GM12878 (cell line): ENCODE results near the gene LRRC19. TPM values are rescaled to one million over a fixed set of nuclear protein-coding genes. Genes with fewer than 3 reads are reported as not detected.

Experiments
- ATAC-seq: fragments of 200-7000 bp; cut with Tn5 transposase; 3 replicates; pipeline ENCODE4 v1.9.1; 2020; ENCODE audit warnings: mild to moderate bottlenecking, moderate library complexity
- BruUV-seq: library from RNA; stranded (reverse); fragments of 400-500 nt; replicated peaks from 2 replicates; lab custom pipeline; 2021; lab: Mats Ljungman, UMichigan
- CTCF ChIA-PET: fragments of 300-600 bp; sonication (Branson Sonifier 250); formaldehyde crosslinking; extraction: SDS; loops from one replicate; lab custom pipeline; 2021; ENCODE audit warnings: inconsistent platforms; lab: Yijun Ruan, JAX
- POLR2A ChIA-PET: fragments of 350-600 bp; formaldehyde crosslinking; extraction: SDS; loops from one replicate; lab custom pipeline; 2021; ENCODE audit warnings: inconsistent platforms; lab: Charles Lee
- RAD21 ChIA-PET: fragments of 300-600 bp; sonication (Branson Sonifier 250); formaldehyde crosslinking; loops from one replicate; lab custom pipeline; 2023; ENCODE audit warnings: antibody characterized with exemption; ENCODE audit not compliant: unreplicated experiment; lab: Charles Lee
- SMC1A ChIA-PET: fragments of 300-600 bp; sonication (Branson Sonifier 250); formaldehyde crosslinking; loops from one replicate; lab custom pipeline; 2023; ENCODE audit not compliant: unreplicated experiment, uncharacterized antibody; lab: Charles Lee
- DNase-seq: peaks from one replicate; pipeline ENCODE4 v3.0.0-alpha.2; 2011; ENCODE audit warnings: low read depth, low spot score
- FAIRE-seq: peaks from 3 replicates; lab custom pipeline; 2011; peaks lifted over from hg19 to GRCh38; lab: Jason Lieb, UNC
- H2AFZ ChIP-seq: 2 replicates; pipeline ENCODE4 v1.6.0; 2011; ENCODE audit warnings: low read depth, low read length, control low read depth; ENCODE audit not compliant: control insufficient read depth
- H3K27ac ChIP-seq: 2 replicates; pipeline ENCODE4 v1.5.1; 2011; ENCODE audit warnings: control low read depth; ENCODE audit not compliant: control insufficient read depth, insufficient read depth
- H3K27me3 ChIP-seq, 2 experiments: replicated peaks in 1 of 2; 2 replicates each; pipeline versions ENCODE4 v1.6.0 to v1.6.1; 2011; ENCODE audit warnings: low read length in 1 of 2; ENCODE audit not compliant: control insufficient read depth in 2 of 2, insufficient read depth in 2 of 2
- H3K36me3 ChIP-seq, 2 experiments: 2 replicates each; pipeline ENCODE4 v1.5.1; 2011; ENCODE audit warnings: low read length in 1 of 2; ENCODE audit not compliant: control insufficient read depth in 2 of 2, insufficient read depth in 2 of 2
- H3K4me1 ChIP-seq: 2 replicates; pipeline ENCODE4 v1.6.1; 2011; ENCODE audit warnings: mild to moderate bottlenecking, low read length, moderate library complexity, mixed read lengths; ENCODE audit not compliant: control insufficient read depth, insufficient read depth
- H3K4me2 ChIP-seq: 2 replicates; pipeline ENCODE4 v1.6.0; 2011; ENCODE audit warnings: control low read depth; ENCODE audit not compliant: control insufficient read depth, insufficient read depth
- H3K4me3 ChIP-seq: fragments of 200-600 bp; sonication (generic); 2 replicates; pipeline ENCODE4 v1.5.1; 2016
- H3K79me2 ChIP-seq: 2 replicates; pipeline ENCODE4 v1.6.0; 2011; ENCODE audit warnings: low read length; ENCODE audit not compliant: control insufficient read depth, insufficient read depth
- H3K9ac ChIP-seq: 2 replicates; pipeline ENCODE4 v1.8.0; 2011; ENCODE audit warnings: low read length, control low read depth, mixed read lengths; ENCODE audit not compliant: control insufficient read depth, insufficient read depth
- H3K9me3 ChIP-seq: replicated peaks from 3 replicates; pipeline ENCODE4 v1.5.1; 2011; ENCODE audit warnings: mild to moderate bottlenecking, low read length; ENCODE audit not compliant: control insufficient read depth, insufficient read depth
- H4K20me1 ChIP-seq: 2 replicates; pipeline ENCODE4 v1.6.0; 2011; ENCODE audit not compliant: control insufficient read depth, insufficient read depth
- CBFB ChIP-seq: IDR thresholded peaks from 2 replicates; pipeline ENCODE4 v1.6.1; 2016; ENCODE audit warnings: antibody characterized with exemption, low read depth
- CBX5 ChIP-seq: sonication (generic); IDR thresholded peaks from 2 replicates; pipeline ENCODE4 v1.6.1; 2016; ENCODE audit warnings: low read depth, moderate library complexity, mild to moderate bottlenecking, inconsistent platforms
- EGR1 ChIP-seq, 2 experiments: IDR thresholded peaks; 1 replicate in 1 of 2; 2 replicates in 1 of 2; pipeline ENCODE4 v1.6.1; 2011 to 2012; ENCODE audit warnings: low read depth in 2 of 2, low read length in 2 of 2, borderline replicate concordance in 1 of 2, mild to moderate bottlenecking in 1 of 2, moderate library complexity in 1 of 2
- JUNB ChIP-seq: IDR thresholded peaks from 2 replicates; pipeline ENCODE4 v1.6.1; 2016; ENCODE audit warnings: antibody characterized with exemption, mild to moderate bottlenecking
- JUND ChIP-seq: IDR thresholded peaks from 2 replicates; pipeline ENCODE4 v1.6.1; 2012; ENCODE audit warnings: low read depth, mild to moderate bottlenecking, low read length, improper control_type of control experiment, moderate library complexity
- MEF2B ChIP-seq: fragments of 450-650 bp; IDR thresholded peaks from 2 replicates; pipeline ENCODE4 v1.6.1; 2018; ENCODE audit warnings: mild to moderate bottlenecking, moderate library complexity; ENCODE audit not compliant: partially characterized antibody, poor library complexity, severe bottlenecking
- POU2F2 ChIP-seq: IDR thresholded peaks from 3 replicates; pipeline ENCODE4 v1.6.1; 2011; ENCODE audit warnings: low read depth, mild to moderate bottlenecking, low read length, borderline replicate concordance
- RAD51 ChIP-seq: fragments of 450-650 bp; IDR thresholded peaks from 2 replicates; pipeline ENCODE4 v1.6.1; 2016; ENCODE audit warnings: moderate library complexity, mild to moderate bottlenecking, inconsistent platforms
- SKIL ChIP-seq: fragments of 450-650 bp; IDR thresholded peaks from 2 replicates; pipeline ENCODE4 v1.6.1; 2017; ENCODE audit warnings: mild to moderate bottlenecking, low read depth, inconsistent platforms; ENCODE audit not compliant: poor library complexity, severe bottlenecking
- SMC3 ChIP-seq: IDR thresholded peaks from 2 replicates; pipeline ENCODE4 v1.6.1; 2011; ENCODE audit warnings: low read length, improper control_type of control experiment, borderline replicate concordance
- SPI1 ChIP-seq: IDR thresholded peaks from 2 replicates; pipeline ENCODE4 v1.6.1; 2011; ENCODE audit warnings: low read depth, mild to moderate bottlenecking, low read length, moderate library complexity, borderline replicate concordance; ENCODE audit not compliant: insufficient read depth
- TBL1XR1 ChIP-seq: IDR thresholded peaks from 2 replicates; pipeline ENCODE4 v1.6.1; 2012; ENCODE audit warnings: low read depth, low read length, improper control_type of control experiment
- YBX1 ChIP-seq: fragments of 450-650 bp; IDR thresholded peaks from 2 replicates; pipeline ENCODE4 v1.6.1; 2016; ENCODE audit warnings: antibody characterized with exemption
- ZNF384 ChIP-seq: IDR thresholded peaks from 2 replicates; pipeline ENCODE4 v1.6.1; 2012; ENCODE audit warnings: low read depth, mild to moderate bottlenecking, low read length, improper control_type of control experiment, borderline replicate concordance
- WGBS: methylation state at CpG from one replicate; pipeline ENCODE4 v1.1.6; 2016; ENCODE audit warnings: low lambda C conversion rate; ENCODE audit not compliant: insufficient replicate concordance, insufficient coverage; ENCODE audit errors: missing lambda C conversion rate; 5-methylcytosine and 5-hydroxymethylcytosine counted together
- in situ Hi-C: fragments of 300-500 bp; cut with MboI; formaldehyde crosslinking; loops from 9 replicates; pipeline ENCODE4 v1.14.3; 2018; ENCODE audit warnings: mixed read lengths
- intact Hi-C: fragments of 100-400 bp; cut with micrococcal nuclease; formaldehyde crosslinking; loops from one replicate; pipeline ENCODE4 v1.14.2; 2022; ENCODE audit not compliant: unreplicated experiment
- polyA plus RNA-seq, 11 experiments: library from polyadenylated mRNA; depleted of rRNA in 4 of 11; unstranded in 6 of 11; stranded (reverse) in 5 of 11; fragments of >200 nt; fragmentation: Nextera tagmentation in 4 of 11; fragmentation: Illumina TruSeq in 1 of 11; extraction: Ambion mirVana in 4 of 11; extraction: Trizol in 1 of 11; gene quantifications; 1 replicate in 1 of 11; 2 replicates in 10 of 11; pipeline versions ENCODE4 v1.2.1 to v1.2.3, GENCODE V29; 2011 to 2016; ENCODE audit warnings: inconsistent platforms in 2 of 11, missing spikeins in 2 of 11, low read depth in 1 of 11
- total RNA-seq, 4 experiments: library from RNA; depleted of rRNA in 3 of 4; stranded (reverse); fragments of >200 nt in 3 of 4; fragmentation: Illumina TruSeq in 1 of 4; extraction: Trizol in 1 of 4; gene quantifications; 2 replicates each; pipeline versions ENCODE4 v1.2.1 to v1.2.3, GENCODE V29; 2013 to 2021
- TF ChIP-seq, protein P1 (sequence below): IDR thresholded peaks from 2 replicates; pipeline ENCODE4 v1.6.1; 2012; ENCODE audit warnings: low read length, inconsistent platforms

Gene LRRC19
- total and polyA plus RNA-seq, 10 of the 15 experiments (the other 5 are each of a cell fraction or from before 2014, with no cell fraction given) = 0.02 to 0.20 (median 0.08) TPM; not detected in 6

DNA sequence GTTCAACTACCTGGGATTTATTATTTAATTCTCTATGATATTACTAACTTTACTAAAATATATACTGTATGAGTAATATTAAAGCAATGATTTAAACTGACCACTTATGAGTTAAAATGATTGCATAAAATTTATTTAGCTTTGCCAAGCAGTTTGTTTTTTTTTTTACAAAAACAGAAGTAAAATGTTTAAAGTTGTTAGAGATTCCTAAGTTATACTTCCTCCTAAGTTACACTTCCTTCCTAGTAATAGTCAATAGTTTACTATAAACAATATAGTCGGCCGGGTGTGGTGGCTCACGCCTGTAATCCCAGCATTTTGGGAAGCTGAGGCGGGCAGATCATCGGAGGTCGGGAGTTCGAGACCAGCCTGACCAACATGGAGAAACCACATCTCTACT, 23.7 kb upstream of the LRRC19 start (continued):
- TF ChIP-seq TBL1XR1 (no peak), JUND (no peak), POU2F2 (no peak), RAD51 (no peak), CBX5 (no peak)
- TF ChIP-seq, protein P1, sequence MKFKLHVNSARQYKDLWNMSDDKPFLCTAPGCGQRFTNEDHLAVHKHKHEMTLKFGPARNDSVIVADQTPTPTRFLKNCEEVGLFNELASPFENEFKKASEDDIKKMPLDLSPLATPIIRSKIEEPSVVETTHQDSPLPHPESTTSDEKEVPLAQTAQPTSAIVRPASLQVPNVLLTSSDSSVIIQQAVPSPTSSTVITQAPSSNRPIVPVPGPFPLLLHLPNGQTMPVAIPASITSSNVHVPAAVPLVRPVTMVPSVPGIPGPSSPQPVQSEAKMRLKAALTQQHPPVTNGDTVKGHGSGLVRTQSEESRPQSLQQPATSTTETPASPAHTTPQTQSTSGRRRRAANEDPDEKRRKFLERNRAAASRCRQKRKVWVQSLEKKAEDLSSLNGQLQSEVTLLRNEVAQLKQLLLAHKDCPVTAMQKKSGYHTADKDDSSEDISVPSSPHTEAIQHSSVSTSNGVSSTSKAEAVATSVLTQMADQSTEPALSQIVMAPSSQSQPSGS = no peak

- CTCF ChIA-PET = interaction anchor here (0.5 to 1.7 kb wide), 3 partner anchors 9 to 20 kb away, joined by 4 to 7 read pairs (median 4); no protein-coding TSS in a partner anchor
- POLR2A ChIA-PET = no interaction called here
These were observed 17.4 kb upstream of the LRRC19 start for GRCh38 chr9:27022920-27023319.

More at GRCh38 chr9:27022920-27023319, 17.4 kb upstream of the LRRC19 start:
- Histone ChIP-seq H3K27ac (no peak overlapping the region), H3K4me2 (no peak overlapping the region), H3K9me3 (no peaks in the 10 kb centered on the region), H2AFZ (no peak overlapping the region), H4K20me1 (no peaks in the 10 kb centered on the region), H3K79me2 (no peaks in the 10 kb centered on the region), H3K4me1 (no peaks in the 10 kb centered on the region), H3K4me3 (no peak overlapping the region), H3K9ac (no peak overlapping the region), H3K36me3 (no peaks in the 10 kb centered on the region; a peak in 1 of 4 replicates), H3K27me3 (no peaks in the 10 kb centered on the region)
- ATAC-seq (no peak), DNase-seq (no peak), FAIRE-seq (no peak)
- no TSS peak for BruUV-seq
- intact Hi-C loops = no loop called here
- in situ Hi-C loops = loop anchor here (5.0 kb wide), 1 partner anchor 49 kb away; no protein-coding TSS in a partner anchor
- WGBS = 76% methylated on average over 5 of the region's 5 CpGs
- TF ChIP-seq ZNF384 (no peak), SMC3 (no peak), JUNB (no peak), MEF2B (no peak), SPI1 (no peak), SKIL (no peak), YBX1 (no peak), EGR1 (IDR thresholded peaks at IDR 0.05; ENCODE audit: borderline replicate concordance in 1 of 2, low read depth in 2 of 2, low read length in 2 of 2) (no peak), CBFB (no peak)
- ChIA-PET SMC1A (no interaction called here), RAD21 (no interaction called here)
